Chondrocyte (in vitro differentiated cells): Measurements from ENCODE around the gene DHX35. TPM values are rescaled to one million over a fixed set of nuclear protein-coding genes. Genes with fewer than 3 reads are reported as not detected.

Source experiments
- DNase-seq: peaks from one replicate; pipeline ENCODE4 v3.0.0; 2021; ENCODE audit warnings: mixed read lengths, low spot score
- H3K27ac Mint-ChIP-seq: one replicate; pipeline ENCODE4 v1.8.0; 2021; ENCODE audit warnings: mild to moderate bottlenecking, moderate library complexity, mixed read lengths; ENCODE audit not compliant: unreplicated experiment
- H3K27me3 Mint-ChIP-seq: 2 replicates; pipeline ENCODE4 v1.8.0; 2021; ENCODE audit warnings: low read depth, mixed read lengths
- H3K36me3 Mint-ChIP-seq: 2 replicates; pipeline ENCODE4 v1.8.0; 2021; ENCODE audit warnings: low read depth, mixed read lengths
- H3K4me1 Mint-ChIP-seq: 2 replicates; pipeline ENCODE4 v1.8.0; 2021; ENCODE audit warnings: low read depth, mild to moderate bottlenecking, mixed read lengths
- H3K4me3 Mint-ChIP-seq: one replicate; pipeline ENCODE4 v1.8.0; 2021; ENCODE audit warnings: mild to moderate bottlenecking, moderate library complexity, mixed read lengths; ENCODE audit not compliant: unreplicated experiment
- H3K9me3 Mint-ChIP-seq: 2 replicates; pipeline ENCODE4 v1.8.0; 2021; ENCODE audit warnings: low read depth, mixed read lengths
- total RNA-seq: library from RNA; stranded (reverse); gene quantifications from 3 replicates; pipeline ENCODE4 v1.2.1, GENCODE V29; 2021
- TF ChIP-seq, protein P1 (sequence below): fragments of 200-600 bp; sonication (generic); IDR thresholded peaks from 2 replicates; pipeline ENCODE4 v1.5.0; 2021; ENCODE audit warnings: antibody characterized with exemption, mild to moderate bottlenecking, moderate library complexity

Gene DHX35
- total RNA-seq, 1 donor from 2014 or later = 7.8 TPM

DNA sequence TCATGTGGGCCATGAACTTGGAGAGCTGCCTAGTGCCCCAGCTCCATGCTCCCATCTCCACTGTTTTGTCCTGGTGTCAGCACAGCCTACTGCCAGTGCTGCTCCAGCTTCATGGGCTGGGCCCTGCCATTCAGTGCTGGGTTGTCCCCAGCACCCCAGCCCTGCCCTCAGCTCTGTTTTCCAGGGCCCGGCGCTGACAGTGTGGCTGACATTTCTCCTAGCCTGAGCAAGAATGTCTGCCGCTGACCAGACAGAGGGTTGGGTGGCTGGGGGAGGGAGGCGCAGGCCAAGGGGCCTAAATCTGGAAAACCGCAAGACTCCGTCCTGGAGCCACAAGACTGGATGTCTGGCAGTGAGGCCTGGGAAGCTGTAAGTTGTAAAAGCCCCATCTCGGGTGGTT, 78.9 kb downstream of the DHX35 start:
- no peak for DNase-seq
- Mint-ChIP-seq H3K27me3 (no peaks in the 10 kb centered on the region), H3K36me3 (peaks cover 20% of the 10 kb centered on the region), H3K27ac (no peak overlapping the region), H3K4me3 (no peak overlapping the region), H3K9me3 (no peaks in the 10 kb centered on the region), H3K4me1 (no peaks in the 10 kb centered on the region)
- TF ChIP-seq, protein P1, sequence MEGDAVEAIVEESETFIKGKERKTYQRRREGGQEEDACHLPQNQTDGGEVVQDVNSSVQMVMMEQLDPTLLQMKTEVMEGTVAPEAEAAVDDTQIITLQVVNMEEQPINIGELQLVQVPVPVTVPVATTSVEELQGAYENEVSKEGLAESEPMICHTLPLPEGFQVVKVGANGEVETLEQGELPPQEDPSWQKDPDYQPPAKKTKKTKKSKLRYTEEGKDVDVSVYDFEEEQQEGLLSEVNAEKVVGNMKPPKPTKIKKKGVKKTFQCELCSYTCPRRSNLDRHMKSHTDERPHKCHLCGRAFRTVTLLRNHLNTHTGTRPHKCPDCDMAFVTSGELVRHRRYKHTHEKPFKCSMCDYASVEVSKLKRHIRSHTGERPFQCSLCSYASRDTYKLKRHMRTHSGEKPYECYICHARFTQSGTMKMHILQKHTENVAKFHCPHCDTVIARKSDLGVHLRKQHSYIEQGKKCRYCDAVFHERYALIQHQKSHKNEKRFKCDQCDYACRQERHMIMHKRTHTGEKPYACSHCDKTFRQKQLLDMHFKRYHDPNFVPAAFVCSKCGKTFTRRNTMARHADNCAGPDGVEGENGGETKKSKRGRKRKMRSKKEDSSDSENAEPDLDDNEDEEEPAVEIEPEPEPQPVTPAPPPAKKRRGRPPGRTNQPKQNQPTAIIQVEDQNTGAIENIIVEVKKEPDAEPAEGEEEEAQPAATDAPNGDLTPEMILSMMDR = no peak

DNA sequence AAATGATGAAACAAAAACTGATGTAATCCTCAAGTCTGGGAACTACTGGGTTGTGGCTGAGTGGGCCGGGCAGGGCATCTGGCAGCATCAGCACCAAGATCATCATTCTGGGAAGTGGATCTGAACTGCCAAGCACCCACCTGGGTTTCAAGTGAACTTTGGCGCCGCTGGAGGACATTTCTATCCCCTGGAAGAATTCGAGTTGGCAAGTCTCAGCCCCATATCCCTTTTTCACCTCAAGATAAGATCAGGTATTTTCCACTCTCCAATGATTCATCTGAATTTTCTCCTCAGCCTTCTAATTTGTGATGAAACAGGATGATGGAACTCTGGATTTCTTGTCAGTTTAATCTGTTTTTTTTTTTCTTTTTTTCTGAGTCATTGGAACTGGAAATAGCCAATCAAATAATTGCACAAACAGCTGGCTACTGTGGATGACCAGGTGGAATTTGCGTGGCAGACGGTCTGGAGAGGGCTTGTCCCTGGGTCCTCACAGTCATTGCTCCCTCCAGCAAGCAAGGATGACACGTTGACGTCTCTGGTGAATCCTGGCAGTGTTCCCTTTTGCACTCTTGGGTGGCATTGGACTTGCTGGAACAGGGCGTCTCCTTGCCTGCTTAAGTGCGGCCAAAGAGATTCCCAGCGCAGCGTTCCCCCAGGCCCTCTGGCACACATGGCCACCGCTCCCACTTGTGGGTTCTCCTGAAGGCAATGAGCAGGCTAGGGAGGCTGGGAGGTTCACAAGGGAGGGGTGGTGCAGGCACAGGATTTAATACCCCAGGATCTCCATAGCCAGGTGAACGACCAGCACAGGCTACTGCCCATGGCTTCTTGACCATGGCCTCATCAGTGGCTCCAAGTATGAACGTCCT, 80.4 kb downstream of the DHX35 start:
- Mint-ChIP-seq H3K27me3 (no peaks in the 10 kb centered on the region), H3K9me3 (no peaks in the 10 kb centered on the region), H3K36me3 (peaks cover 15% of the 10 kb centered on the region), H3K27ac (no peak overlapping the region), H3K4me3 (no peak overlapping the region), H3K4me1 (no peaks in the 10 kb centered on the region)
- TF ChIP-seq, protein P1 = no peak
- DNase-seq = no peak

DNA sequence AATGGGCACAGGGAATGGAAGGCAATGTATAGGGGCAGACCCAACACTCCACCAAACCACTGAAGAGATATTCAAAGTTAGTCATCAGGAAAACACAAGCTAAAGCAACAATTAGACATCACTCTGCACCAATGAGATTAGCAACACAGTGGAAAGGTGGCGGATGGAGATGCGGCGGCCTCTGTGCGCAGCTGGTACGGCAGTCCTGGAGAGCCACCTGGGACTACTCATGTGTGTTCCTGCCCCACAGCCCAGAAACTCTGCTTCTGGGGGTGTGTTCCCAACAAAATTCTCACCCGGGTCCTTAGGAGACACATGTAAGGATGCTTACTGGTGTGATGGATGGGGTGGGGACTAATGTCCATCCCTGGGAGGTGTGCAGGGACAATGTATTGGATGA, 82.4 kb downstream of the DHX35 start:
- Mint-ChIP-seq H3K27me3 (no peaks in the 10 kb centered on the region), H3K4me3 (no peak overlapping the region), H3K36me3 (peaks cover 13% of the 10 kb centered on the region), H3K9me3 (no peaks in the 10 kb centered on the region), H3K27ac (no peak overlapping the region), H3K4me1 (peaks cover 1% of the 10 kb centered on the region)
- no peak for DNase-seq
- TF ChIP-seq, protein P1 = no peak

DNA sequence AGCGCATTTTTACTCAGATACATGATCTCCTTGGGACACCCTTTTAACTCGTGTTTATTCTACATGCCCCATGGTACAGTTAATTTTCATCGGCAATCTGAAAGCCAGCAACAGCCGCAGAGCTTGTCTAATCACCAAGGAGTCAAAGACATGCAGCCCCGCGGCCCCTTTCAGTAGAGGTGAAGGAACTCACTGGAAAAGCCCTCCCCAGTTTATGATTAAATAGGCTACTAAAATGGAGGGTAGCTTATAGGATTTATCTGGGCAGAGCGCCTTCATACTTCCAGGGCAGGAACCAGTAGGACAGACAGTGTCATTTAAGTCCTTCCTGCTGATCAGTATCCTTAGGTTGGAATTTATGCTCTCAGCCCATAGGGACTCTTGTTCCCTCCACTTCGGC, 83.5 kb downstream of the DHX35 start:
- H3K27ac Mint-ChIP-seq = no peak overlapping the region
- H3K9me3 Mint-ChIP-seq = no peaks in the 10 kb centered on the region

GRCh38 chr20:39047417-39047985, 85.4 kb downstream of the DHX35 start:
- DNase-seq = no peak
- Mint-ChIP-seq H3K36me3 (peaks cover 7% of the 10 kb centered on the region), H3K27me3 (peaks cover 4% of the 10 kb centered on the region), H3K27ac (no peak overlapping the region), H3K9me3 (no peaks in the 10 kb centered on the region), H3K4me3 (no peak overlapping the region), H3K4me1 (peaks cover 7% of the 10 kb centered on the region)
- TF ChIP-seq, protein P1 = no peak

More for the DNA sequence above, 83.5 kb downstream of the DHX35 start:
- no peak for DNase-seq
- H3K36me3 Mint-ChIP-seq = peaks cover 10% of the 10 kb centered on the region
- H3K4me3 Mint-ChIP-seq = no peak overlapping the region
- no peaks in the 10 kb centered on the region for H3K27me3 Mint-ChIP-seq
- TF ChIP-seq, protein P1 = no peak
- peaks cover 7% of the 10 kb centered on the region for H3K4me1 Mint-ChIP-seq
